ENCODE measurements around the gene TUBB1.

TUBB1 gene

GRCh38 chr20:58998656-58999055 lies 20.6 kb upstream of the TUBB1 start:
- TF ChIP-seq, protein P1, sequence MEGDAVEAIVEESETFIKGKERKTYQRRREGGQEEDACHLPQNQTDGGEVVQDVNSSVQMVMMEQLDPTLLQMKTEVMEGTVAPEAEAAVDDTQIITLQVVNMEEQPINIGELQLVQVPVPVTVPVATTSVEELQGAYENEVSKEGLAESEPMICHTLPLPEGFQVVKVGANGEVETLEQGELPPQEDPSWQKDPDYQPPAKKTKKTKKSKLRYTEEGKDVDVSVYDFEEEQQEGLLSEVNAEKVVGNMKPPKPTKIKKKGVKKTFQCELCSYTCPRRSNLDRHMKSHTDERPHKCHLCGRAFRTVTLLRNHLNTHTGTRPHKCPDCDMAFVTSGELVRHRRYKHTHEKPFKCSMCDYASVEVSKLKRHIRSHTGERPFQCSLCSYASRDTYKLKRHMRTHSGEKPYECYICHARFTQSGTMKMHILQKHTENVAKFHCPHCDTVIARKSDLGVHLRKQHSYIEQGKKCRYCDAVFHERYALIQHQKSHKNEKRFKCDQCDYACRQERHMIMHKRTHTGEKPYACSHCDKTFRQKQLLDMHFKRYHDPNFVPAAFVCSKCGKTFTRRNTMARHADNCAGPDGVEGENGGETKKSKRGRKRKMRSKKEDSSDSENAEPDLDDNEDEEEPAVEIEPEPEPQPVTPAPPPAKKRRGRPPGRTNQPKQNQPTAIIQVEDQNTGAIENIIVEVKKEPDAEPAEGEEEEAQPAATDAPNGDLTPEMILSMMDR (conservative IDR thresholded peaks at IDR 0.05; ENCODE audit: low read depth, low read length): no peak
- Histone ChIP-seq H3K27me3 (ENCODE audit: insufficient read depth, low read depth) (peaks cover 2% of the 10 kb centered on the region; the same call in 1 of the 2 replicates), H4K20me1 (ENCODE audit: insufficient read depth) (no peaks in the 10 kb centered on the region), H3K79me2 (ENCODE audit: insufficient read depth, low read depth) (no peaks in the 10 kb centered on the region), H3K4me2 (no peak overlapping the region), H3K4me1 (ENCODE audit: low read depth, poor library complexity, severe bottlenecking) (peaks cover 18% of the 10 kb centered on the region), H3K36me3 (ENCODE audit: insufficient read depth) (0 out of 2 replicates have a peak, but pooled peaks cover 4% of the 10 kb centered on the region), H3K27ac (no peak overlapping the region), H3K9ac (no peak overlapping the region), H2AFZ (ENCODE audit: low read depth) (no peak overlapping the region), H3K4me3 (IDR thresholded peaks at IDR 0.05; ENCODE audit: insufficient read depth, low read depth, low read length) (no peak overlapping the region)

- TF ChIP-seq, protein P1 (conservative IDR thresholded peaks at IDR 0.05; ENCODE audit: low read depth, low read length): no peak
- Histone ChIP-seq H3K36me3 (ENCODE audit: insufficient read depth) (0 out of 2 replicates have a peak, but pooled peaks cover 4% of the 10 kb centered on the region), H3K9ac (no peak overlapping the region), H3K4me2 (no peak overlapping the region), H3K4me1 (ENCODE audit: low read depth, poor library complexity, severe bottlenecking) (peaks cover 18% of the 10 kb centered on the region), H3K4me3 (IDR thresholded peaks at IDR 0.05; ENCODE audit: insufficient read depth, low read depth, low read length) (no peak overlapping the region), H4K20me1 (ENCODE audit: insufficient read depth) (no peaks in the 10 kb centered on the region), H3K79me2 (ENCODE audit: insufficient read depth, low read depth) (no peaks in the 10 kb centered on the region), H3K27ac (no peak overlapping the region), H2AFZ (ENCODE audit: low read depth) (no peak overlapping the region), H3K27me3 (ENCODE audit: insufficient read depth, low read depth) (peaks cover 3% of the 10 kb centered on the region; the same call in 1 of the 2 replicates)
Measured at GRCh38 chr20:59000326-59000725, 18.9 kb upstream of the TUBB1 start.

DNA sequence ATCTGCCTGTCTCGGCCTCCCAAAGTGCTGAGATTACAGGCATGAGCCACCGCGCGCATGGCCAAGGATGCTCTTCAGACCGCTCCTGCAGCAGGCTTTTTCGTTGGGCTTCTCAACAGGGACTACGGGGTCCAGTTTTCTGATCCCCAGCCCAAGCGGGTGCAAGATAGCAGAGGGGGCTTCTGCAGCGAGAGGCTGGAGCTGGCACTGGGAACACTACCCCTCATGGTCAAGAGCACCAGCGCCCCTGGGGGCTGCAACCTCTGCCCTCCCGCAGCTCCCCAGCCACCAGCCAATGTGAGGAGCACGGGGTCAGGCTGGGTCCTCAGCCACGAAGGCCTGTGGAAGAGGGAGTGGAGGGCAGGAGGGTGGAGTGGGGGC lies 18.2 kb upstream of the TUBB1 start:
- H3K27me3 ChIP-seq (ENCODE audit: insufficient read depth, low read depth): peaks cover 5% of the 10 kb centered on the region; the same call in 1 of the 2 replicates
- no peak overlapping the region for H3K4me2 ChIP-seq
- no peaks in the 10 kb centered on the region for H3K79me2 ChIP-seq (ENCODE audit: insufficient read depth, low read depth)
- H3K4me1 ChIP-seq (ENCODE audit: low read depth, poor library complexity, severe bottlenecking): peaks cover 23% of the 10 kb centered on the region
- H4K20me1 ChIP-seq (ENCODE audit: insufficient read depth): no peaks in the 10 kb centered on the region
- H3K36me3 ChIP-seq (ENCODE audit: insufficient read depth): 0 out of 2 replicates have a peak, but pooled peaks cover under 1% of the 10 kb centered on the region
- no peak overlapping the region for H3K27ac ChIP-seq
- H3K9ac ChIP-seq: no peak overlapping the region
- TF ChIP-seq, protein P1 (conservative IDR thresholded peaks at IDR 0.05; ENCODE audit: low read depth, low read length): no peak
- H2AFZ ChIP-seq (ENCODE audit: low read depth): no peak overlapping the region
- H3K4me3 ChIP-seq (IDR thresholded peaks at IDR 0.05; ENCODE audit: insufficient read depth, low read depth, low read length): no peak overlapping the region

GRCh38 chr20:59001449-59002171 lies 17.6 kb upstream of the TUBB1 start:
- Histone ChIP-seq H3K79me2 (ENCODE audit: insufficient read depth, low read depth) (no peaks in the 10 kb centered on the region), H2AFZ (ENCODE audit: low read depth) (no peak overlapping the region)

More at GRCh38 chr20:59001449-59002171, 17.6 kb upstream of the TUBB1 start:
- Histone ChIP-seq H3K27me3 (ENCODE audit: insufficient read depth, low read depth) (peaks cover 11% of the 10 kb centered on the region; the same call in 1 of the 2 replicates), H3K4me2 (no peak overlapping the region), H3K27ac (no peak overlapping the region), H3K36me3 (ENCODE audit: insufficient read depth) (no peaks in the 10 kb centered on the region), H4K20me1 (ENCODE audit: insufficient read depth) (no peaks in the 10 kb centered on the region), H3K4me1 (ENCODE audit: low read depth, poor library complexity, severe bottlenecking) (peaks cover 29% of the 10 kb centered on the region), H3K4me3 (IDR thresholded peaks at IDR 0.05; ENCODE audit: insufficient read depth, low read depth, low read length) (no peak overlapping the region), H3K9ac (no peak overlapping the region)
- TF ChIP-seq, protein P1 (conservative IDR thresholded peaks at IDR 0.05; ENCODE audit: low read depth, low read length): no peak
